Measurements from ENCODE around the gene TRPV5. TPM values are rescaled to one million over a fixed set of nuclear protein-coding genes. Genes with fewer than 3 reads are reported as not detected.
A peak's percentile ranks its signal among the peaks of the same experiment; 100 is the strongest.

The TRPV5 gene
- total RNA-seq, 1 donor from 2014 or later: not detected

GRCh38 chr7:142901426-142902259, 31.9 kb downstream of the TRPV5 start:
- Histone ChIP-seq H3K27me3 (ENCODE audit: low read depth) (no peaks in the 10 kb centered on the region), H3K4me1 (no peaks in the 10 kb centered on the region), H3K9me3 (peaks cover 4% of the 10 kb centered on the region), H3K36me3 (no peaks in the 10 kb centered on the region), H3K27ac (no peak overlapping the region), H3K4me3 (no peak overlapping the region)
- no peak for ATAC-seq
- TF ChIP-seq CTCF (IDR thresholded peaks at IDR 0.05): no peak
- DNase-seq: no peak
- intact Hi-C loops (cut with DNase I): no loop called here

GRCh38 chr7:142899661-142900060, 33.9 kb downstream of the TRPV5 start:
- Histone ChIP-seq H3K4me3 (no peak overlapping the region), H3K27ac (no peak overlapping the region), H3K27me3 (ENCODE audit: low read depth) (no peaks in the 10 kb centered on the region), H3K36me3 (no peaks in the 10 kb centered on the region), H3K9me3 (peaks cover 4% of the 10 kb centered on the region), H3K4me1 (no peaks in the 10 kb centered on the region)
- intact Hi-C loops (cut with DNase I): no loop called here
- DNase-seq: no peak
- no peak for TF ChIP-seq CTCF (IDR thresholded peaks at IDR 0.05)
- no peak for ATAC-seq

- no peak overlapping the region for H3K27ac ChIP-seq
- TF ChIP-seq CTCF (IDR thresholded peaks at IDR 0.05): no peak
- ATAC-seq: peak; percentile 69 to 80
Observed at GRCh38 chr7:142898377-142899170, 35.0 kb downstream of the TRPV5 start.

GRCh38 chr7:142897691-142898090, 35.9 kb downstream of the TRPV5 start:
- no peaks in the 10 kb centered on the region for H3K9me3 ChIP-seq
- no peaks in the 10 kb centered on the region for H3K4me1 ChIP-seq
- DNase-seq (no peak), ATAC-seq (no peak)
- intact Hi-C loops (cut with DNase I): no loop called here
- H3K36me3 ChIP-seq: no peaks in the 10 kb centered on the region
- no peaks in the 10 kb centered on the region for H3K27me3 ChIP-seq (ENCODE audit: low read depth)
- H3K27ac ChIP-seq: no peak overlapping the region
- H3K4me3 ChIP-seq: no peak overlapping the region
- TF ChIP-seq CTCF (IDR thresholded peaks at IDR 0.05): no peak

More at GRCh38 chr7:142898377-142899170, 35.0 kb downstream of the TRPV5 start:
- no peak overlapping the region for H3K4me3 ChIP-seq
- no peaks in the 10 kb centered on the region for H3K27me3 ChIP-seq (ENCODE audit: low read depth)
- intact Hi-C loops (cut with DNase I): no loop called here
- no peaks in the 10 kb centered on the region for H3K4me1 ChIP-seq
- H3K36me3 ChIP-seq: no peaks in the 10 kb centered on the region
- no peaks in the 10 kb centered on the region for H3K9me3 ChIP-seq
- DNase-seq: peak; percentile 54

GRCh38 chr7:142896741-142897379, 36.7 kb downstream of the TRPV5 start:
- H3K9me3 ChIP-seq: no peaks in the 10 kb centered on the region
- H3K36me3 ChIP-seq: no peaks in the 10 kb centered on the region
- DNase-seq (no peak), ATAC-seq (no peak)
- H3K4me1 ChIP-seq: no peaks in the 10 kb centered on the region
- no peaks in the 10 kb centered on the region for H3K27me3 ChIP-seq (ENCODE audit: low read depth)
- intact Hi-C loops (cut with DNase I): no loop called here
- H3K27ac ChIP-seq: no peak overlapping the region
- no peak overlapping the region for H3K4me3 ChIP-seq
- no peak for TF ChIP-seq CTCF (IDR thresholded peaks at IDR 0.05)
